ENCODE results near the gene SEZ6L2.
A peak's percentile ranks its signal among the peaks of the same experiment; 100 is the strongest.

SEZ6L2 gene

DNA sequence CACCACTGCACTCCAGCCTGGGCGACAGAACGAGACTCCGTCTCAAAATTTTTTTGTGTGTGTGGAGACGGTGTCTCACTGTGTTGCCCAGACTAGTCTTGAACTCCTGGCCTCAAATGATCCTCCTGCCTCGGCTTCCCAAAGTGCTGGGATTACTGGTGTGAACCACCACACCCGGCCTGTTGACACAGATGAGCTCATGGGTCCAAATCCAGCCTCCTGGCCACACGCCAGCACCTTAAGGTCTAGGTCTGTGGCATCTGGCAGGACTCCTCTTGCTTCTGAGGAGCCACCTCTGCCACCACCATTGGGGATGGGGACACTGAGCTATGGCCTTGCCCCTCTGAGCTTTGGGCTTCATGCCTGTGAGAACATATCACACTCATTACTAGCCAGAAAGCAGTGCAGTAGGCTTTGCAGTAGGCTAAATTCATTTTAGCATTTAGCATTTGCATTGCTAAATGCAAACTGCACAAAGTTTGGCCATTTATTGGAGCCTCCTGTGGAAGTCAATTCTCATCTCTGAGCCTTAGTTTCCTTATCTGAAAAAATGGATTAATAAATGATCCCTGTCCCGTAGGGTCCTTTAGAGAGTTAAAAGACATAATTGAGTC, 30.8 kb downstream of the SEZ6L2 start:
- ChIA-PET POLR2A (ENCODE audit: low non-redundant PET) (no interaction called here), CTCF (interaction anchor here (0.5 kb wide), 1 partner anchor 45 kb away, joined by 3 read pairs; no protein-coding TSS in a partner anchor)
- no peak for DNase-seq (ENCODE audit: low spot score)
- no peak overlapping the region for H3K27ac ChIP-seq
- TF ChIP-seq, protein P1, sequence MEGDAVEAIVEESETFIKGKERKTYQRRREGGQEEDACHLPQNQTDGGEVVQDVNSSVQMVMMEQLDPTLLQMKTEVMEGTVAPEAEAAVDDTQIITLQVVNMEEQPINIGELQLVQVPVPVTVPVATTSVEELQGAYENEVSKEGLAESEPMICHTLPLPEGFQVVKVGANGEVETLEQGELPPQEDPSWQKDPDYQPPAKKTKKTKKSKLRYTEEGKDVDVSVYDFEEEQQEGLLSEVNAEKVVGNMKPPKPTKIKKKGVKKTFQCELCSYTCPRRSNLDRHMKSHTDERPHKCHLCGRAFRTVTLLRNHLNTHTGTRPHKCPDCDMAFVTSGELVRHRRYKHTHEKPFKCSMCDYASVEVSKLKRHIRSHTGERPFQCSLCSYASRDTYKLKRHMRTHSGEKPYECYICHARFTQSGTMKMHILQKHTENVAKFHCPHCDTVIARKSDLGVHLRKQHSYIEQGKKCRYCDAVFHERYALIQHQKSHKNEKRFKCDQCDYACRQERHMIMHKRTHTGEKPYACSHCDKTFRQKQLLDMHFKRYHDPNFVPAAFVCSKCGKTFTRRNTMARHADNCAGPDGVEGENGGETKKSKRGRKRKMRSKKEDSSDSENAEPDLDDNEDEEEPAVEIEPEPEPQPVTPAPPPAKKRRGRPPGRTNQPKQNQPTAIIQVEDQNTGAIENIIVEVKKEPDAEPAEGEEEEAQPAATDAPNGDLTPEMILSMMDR (conservative IDR thresholded peaks at IDR 0.05; ENCODE audit: low read depth): no peak

DNA sequence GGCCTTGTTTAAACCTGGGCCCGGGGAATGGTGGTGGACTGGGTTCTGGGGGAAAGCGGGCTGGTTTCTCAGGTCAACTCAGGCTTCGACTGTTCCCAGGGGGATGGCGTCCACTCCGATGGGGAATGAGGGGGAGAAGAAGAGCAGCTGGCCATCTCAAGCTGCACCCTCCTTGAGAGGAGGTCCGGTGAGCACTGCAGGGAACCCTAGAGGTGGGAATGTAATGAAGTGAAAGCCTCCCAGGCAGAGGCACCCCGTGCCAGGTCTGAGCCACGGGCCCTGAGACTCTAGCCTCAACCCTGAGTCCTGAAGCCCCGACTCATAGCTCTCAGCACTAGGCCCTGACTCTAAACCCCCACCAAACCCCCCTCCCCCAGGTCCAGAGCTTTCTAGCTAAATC, 35.1 kb downstream of the SEZ6L2 start:
- CTCF ChIA-PET: interaction anchor here (0.6 to 0.7 kb wide), 2 partner anchors 607 to 919 kb away, joined by 4 read pairs; no protein-coding TSS in a partner anchor
- H3K27ac ChIP-seq: peak overlapping the region; percentile 85
- POLR2A ChIA-PET (ENCODE audit: low non-redundant PET): no interaction called here
- TF ChIP-seq, protein P1 (conservative IDR thresholded peaks at IDR 0.05; ENCODE audit: low read depth): no peak
- no peak for DNase-seq (ENCODE audit: low spot score)

DNA sequence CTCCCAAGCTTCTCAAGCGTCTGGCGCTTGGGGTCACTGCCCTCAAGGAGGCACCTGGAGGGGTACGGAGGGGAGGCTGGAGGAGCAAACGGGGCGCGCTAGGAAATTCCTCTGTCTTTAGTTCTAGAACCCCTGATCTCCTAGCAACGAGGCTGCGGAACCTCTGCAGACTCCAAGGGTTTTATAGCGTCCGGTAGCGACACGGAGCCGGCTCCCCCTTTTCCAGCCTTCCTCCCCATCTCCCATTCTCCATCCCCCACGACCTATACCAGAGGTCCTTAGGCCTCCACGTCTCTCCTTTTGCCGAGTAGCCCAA, 35.7 kb downstream of the SEZ6L2 start:
- ChIA-PET CTCF (interaction anchor here (0.5 kb wide), 1 partner anchor 42 kb away, joined by 3 read pairs; no protein-coding TSS in a partner anchor), POLR2A (ENCODE audit: low non-redundant PET) (interaction anchor here (0.6 to 0.7 kb wide), 2 partner anchors 9 to 172 kb away, joined by 3 read pairs; no protein-coding TSS in a partner anchor)
- no peak for DNase-seq (ENCODE audit: low spot score)
- H3K27ac ChIP-seq: peak overlapping the region; percentile 85
- TF ChIP-seq, protein P1 (conservative IDR thresholded peaks at IDR 0.05; ENCODE audit: low read depth): peak; percentile 37; the same call in 1 of the 2 replicates

DNA sequence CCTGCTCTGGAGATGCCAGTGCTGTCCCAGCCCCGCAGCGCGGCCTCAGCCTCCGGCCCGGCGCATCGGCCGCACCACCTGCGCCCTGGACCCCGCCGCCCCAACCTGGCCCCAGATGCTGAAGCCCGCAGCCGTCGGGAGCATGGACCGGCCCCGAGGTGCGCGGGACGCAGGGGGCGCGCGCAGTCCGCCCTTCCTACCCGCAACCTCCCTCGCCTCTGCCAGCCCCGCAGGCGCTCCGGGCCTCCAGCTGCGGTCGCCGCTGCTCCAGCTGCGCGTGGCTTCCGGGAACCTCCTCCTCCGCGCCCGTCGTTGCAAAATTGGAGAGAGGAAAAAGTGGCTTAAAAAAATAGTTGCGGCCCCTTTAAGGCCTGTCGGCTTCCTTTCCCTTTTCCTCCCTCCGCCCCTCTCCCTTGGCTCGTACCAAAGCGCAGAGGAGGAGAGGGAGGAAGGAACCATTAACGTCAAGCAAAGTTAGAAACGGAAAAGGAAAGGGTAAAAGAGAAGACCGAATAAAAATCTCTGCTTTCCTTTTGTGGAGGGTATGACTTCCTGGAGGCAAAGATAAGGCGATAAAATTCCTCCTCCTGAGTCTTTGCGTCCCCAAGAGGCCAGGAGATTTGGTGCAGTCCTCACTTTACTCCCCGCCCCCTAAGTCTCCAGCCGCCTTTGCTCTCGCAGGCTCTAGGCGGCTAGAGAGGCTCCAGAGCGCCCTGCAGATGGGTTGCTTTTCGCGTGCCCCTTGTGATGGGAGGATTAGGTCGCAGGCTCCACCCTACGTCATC, 36.3 kb downstream of the SEZ6L2 start, which contains the start of gene CDIPT:
TSS of gene CDIPT (minus strand) at position 343 of the 785 bp plus-strand sequence. CDS start 369 bp downstream, outside the sequence.
- POLR2A ChIA-PET (ENCODE audit: low non-redundant PET): interaction anchor here (0.6 to 0.7 kb wide), 2 partner anchors 8 to 171 kb away, joined by 3 read pairs; no protein-coding TSS in a partner anchor
- H3K27ac ChIP-seq: peak within 1 kb of the TSS; percentile 85
- DNase-seq (ENCODE audit: low spot score): peak; percentile 93
- CTCF ChIA-PET: interaction anchor here (0.5 to 0.8 kb wide), 2 partner anchors 42 to 131 kb away, joined by 3 read pairs; no protein-coding TSS in a partner anchor
- TF ChIP-seq, protein P1 (conservative IDR thresholded peaks at IDR 0.05; ENCODE audit: low read depth): peak; percentile 82

DNA sequence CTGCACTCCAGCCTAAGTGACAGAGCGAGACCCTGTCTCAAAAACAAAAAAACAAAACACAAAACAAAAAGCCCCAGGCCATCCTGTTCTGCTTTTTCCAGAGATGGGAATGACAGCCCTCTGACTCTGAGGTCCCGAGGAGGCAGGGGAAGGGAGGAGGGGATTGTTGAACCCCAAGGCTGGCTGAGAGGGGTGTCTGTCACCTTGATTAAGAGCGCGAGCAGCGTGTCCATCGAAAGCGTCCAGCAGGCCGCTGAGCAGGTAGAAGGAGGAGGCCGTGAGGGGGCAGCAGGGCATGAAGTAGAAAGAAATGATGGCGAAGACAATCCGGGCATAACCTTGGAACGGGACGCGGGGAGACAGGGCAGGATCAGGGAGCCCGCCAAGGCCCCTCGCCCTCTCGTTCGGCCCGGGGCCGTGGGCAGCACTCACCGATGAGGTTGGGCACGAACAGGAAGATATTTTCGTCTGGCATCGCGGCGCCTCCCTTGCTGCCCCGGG, 36.9 kb downstream of the SEZ6L2 start:
- peak overlapping the region; percentile 85 for H3K27ac ChIP-seq
- DNase-seq (ENCODE audit: low spot score): peak; percentile 13
- TF ChIP-seq, protein P1 (conservative IDR thresholded peaks at IDR 0.05; ENCODE audit: low read depth): no peak
- POLR2A ChIA-PET (ENCODE audit: low non-redundant PET): no interaction called here
- CTCF ChIA-PET: interaction anchor here (0.8 to 2.4 kb wide), 2 partner anchors 14 to 131 kb away, joined by 3 to 9 read pairs; no protein-coding TSS in a partner anchor

DNA sequence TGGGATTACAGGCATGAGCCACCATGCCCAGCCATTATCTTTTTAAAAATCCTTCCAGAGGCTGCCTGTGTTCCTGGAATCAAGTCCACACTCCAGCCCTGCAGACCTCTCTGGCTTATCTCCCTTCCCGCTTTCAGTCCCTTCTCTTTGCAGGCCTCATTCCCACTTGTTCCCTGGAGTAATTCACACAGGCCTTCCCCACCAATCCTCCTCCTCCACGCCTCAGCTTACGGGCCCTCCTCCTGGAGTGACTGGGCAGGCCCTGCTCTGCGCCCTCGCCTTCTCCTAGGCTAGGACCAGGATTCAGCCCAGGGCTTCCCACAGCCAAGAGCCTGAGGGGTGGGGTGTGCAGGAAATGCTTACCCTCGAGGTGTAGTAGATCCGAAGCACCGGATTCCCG, 39.1 kb downstream of the SEZ6L2 start:
- ChIA-PET POLR2A (ENCODE audit: low non-redundant PET) (no interaction called here), CTCF (interaction anchor here (2.4 kb wide), 1 partner anchor 12 kb away, joined by 9 read pairs; no protein-coding TSS in a partner anchor)
- H3K27ac ChIP-seq: no peak overlapping the region
- no peak for DNase-seq (ENCODE audit: low spot score)
- TF ChIP-seq, protein P1 (conservative IDR thresholded peaks at IDR 0.05; ENCODE audit: low read depth): no peak

All from RWPE1 (cell line).